ENCODE results near the gene FAM13A. TPM values are rescaled to one million over a fixed set of nuclear protein-coding genes. Genes with fewer than 3 reads are reported as not detected.

FAM13A gene
- total and polyA plus RNA-seq, 10 of the 15 experiments (the other 5 are each of a cell fraction or from before 2014, with no cell fraction given): 0.05 to 1.8 (median 0.27) TPM; not detected in 1

GRCh38 chr4:88811904-88812303, 245.1 kb downstream of the FAM13A start:
- no peak for TF ChIP-seq SREBF2 (IDR thresholded peaks at IDR 0.05; ENCODE audit: low read length)
- no peak for TF ChIP-seq WRNIP1 (IDR thresholded peaks at IDR 0.05; ENCODE audit: borderline replicate concordance, low read depth, low read length)
- TF ChIP-seq BCL11A (IDR thresholded peaks at IDR 0.05; ENCODE audit: low read depth, low read length): no peak
- no peak for TF ChIP-seq HDGF (IDR thresholded peaks at IDR 0.05)
- no peak for TF ChIP-seq MTA3 (IDR thresholded peaks at IDR 0.05; ENCODE audit: borderline replicate concordance, low read length)
- no peak for TF ChIP-seq PBX3 (IDR thresholded peaks at IDR 0.05; ENCODE audit: insufficient replicate concordance, low read depth, low read length)
- no peak for TF ChIP-seq SIN3A (IDR thresholded peaks at IDR 0.05; ENCODE audit: low read depth, low read length)
- no peak for TF ChIP-seq ZBTB33 (IDR thresholded peaks at IDR 0.05)
- ChIA-PET SMC1A (ENCODE audit: uncharacterized antibody, unreplicated experiment) (interaction anchor here (0.6 to 11.4 kb wide), 7 partner anchors 9 to 414 kb away, joined by 3 to 401 read pairs (median 3); no protein-coding TSS in a partner anchor), POLR2A (no interaction called here), CTCF (interaction anchor here (1.1 to 11.7 kb wide), 3 partner anchors 9 to 211 kb away, joined by 3 to 433 read pairs (median 11); no protein-coding TSS in a partner anchor), RAD21 (ENCODE audit: unreplicated experiment) (interaction anchor here (0.9 to 1.2 kb wide), 2 partner anchors 210 to 212 kb away, joined by 3 to 4 read pairs; no protein-coding TSS in a partner anchor)
- H3K9me3 ChIP-seq (replicated peaks; ENCODE audit: control insufficient read depth, insufficient read depth, low read length): no peaks in the 10 kb centered on the region
- H3K4me3 ChIP-seq: no peak overlapping the region
- no peaks in the 10 kb centered on the region; a peak in 1 of 4 replicates for H3K27me3 ChIP-seq (replicated peaks in 1 of 2; ENCODE audit: control insufficient read depth in 2 of 2, insufficient read depth in 2 of 2, low read length in 1 of 2)
- H3K79me2 ChIP-seq (ENCODE audit: control insufficient read depth, insufficient read depth, low read length): no peaks in the 10 kb centered on the region
- no peak overlapping the region for H2AFZ ChIP-seq (ENCODE audit: control insufficient read depth, low read depth, low read length)
- FAIRE-seq (no peak), ATAC-seq (no peak), DNase-seq (ENCODE audit: low read depth, low spot score) (no peak)
- H3K27ac ChIP-seq (ENCODE audit: control insufficient read depth, insufficient read depth): no peak overlapping the region
- WGBS (ENCODE audit: insufficient coverage, insufficient replicate concordance, low lambda C conversion rate, missing lambda C conversion rate): 18% methylated on average over 1 of the region's 1 CpG
- no peak overlapping the region for H3K4me2 ChIP-seq (ENCODE audit: control insufficient read depth, insufficient read depth)
- H3K4me1 ChIP-seq (ENCODE audit: control insufficient read depth, insufficient read depth, low read length): no peaks in the 10 kb centered on the region
- H3K9ac ChIP-seq (ENCODE audit: control insufficient read depth, insufficient read depth, low read length): no peak overlapping the region
- H4K20me1 ChIP-seq (ENCODE audit: control insufficient read depth, insufficient read depth): no peaks in the 10 kb centered on the region
- no peaks in the 10 kb centered on the region for H3K36me3 ChIP-seq (ENCODE audit: control insufficient read depth in 2 of 2, insufficient read depth in 2 of 2, low read length in 1 of 2)
- intact Hi-C loops (cut with micrococcal nuclease; ENCODE audit: unreplicated experiment): loop anchor here (10.0 kb wide), 1 partner anchor 623 kb away; no protein-coding TSS in a partner anchor
- BruUV-seq (replicated peaks): no TSS peak
- in situ Hi-C loops (cut with MboI): no loop called here

Measured in GM12878 (cell line).